AG09319 (cell line): ENCODE measurements around the gene OR4E2.

Source experiments
- DNase-seq: peaks from one replicate; pipeline ENCODE4 v3.0.0-alpha.2; 2010; ENCODE audit warnings: low read depth; ENCODE audit errors: extremely low read depth
- TF ChIP-seq, protein P1 (sequence below): IDR thresholded peaks from 2 replicates; pipeline ENCODE4 v1.5.1; 2011; ENCODE audit warnings: low read depth, mild to moderate bottlenecking, inconsistent platforms, low read length, moderate library complexity

OR4E2 gene

GRCh38 chr14:21712036-21712435 lies 58.4 kb downstream of the OR4E2 start:
- TF ChIP-seq, protein P1, sequence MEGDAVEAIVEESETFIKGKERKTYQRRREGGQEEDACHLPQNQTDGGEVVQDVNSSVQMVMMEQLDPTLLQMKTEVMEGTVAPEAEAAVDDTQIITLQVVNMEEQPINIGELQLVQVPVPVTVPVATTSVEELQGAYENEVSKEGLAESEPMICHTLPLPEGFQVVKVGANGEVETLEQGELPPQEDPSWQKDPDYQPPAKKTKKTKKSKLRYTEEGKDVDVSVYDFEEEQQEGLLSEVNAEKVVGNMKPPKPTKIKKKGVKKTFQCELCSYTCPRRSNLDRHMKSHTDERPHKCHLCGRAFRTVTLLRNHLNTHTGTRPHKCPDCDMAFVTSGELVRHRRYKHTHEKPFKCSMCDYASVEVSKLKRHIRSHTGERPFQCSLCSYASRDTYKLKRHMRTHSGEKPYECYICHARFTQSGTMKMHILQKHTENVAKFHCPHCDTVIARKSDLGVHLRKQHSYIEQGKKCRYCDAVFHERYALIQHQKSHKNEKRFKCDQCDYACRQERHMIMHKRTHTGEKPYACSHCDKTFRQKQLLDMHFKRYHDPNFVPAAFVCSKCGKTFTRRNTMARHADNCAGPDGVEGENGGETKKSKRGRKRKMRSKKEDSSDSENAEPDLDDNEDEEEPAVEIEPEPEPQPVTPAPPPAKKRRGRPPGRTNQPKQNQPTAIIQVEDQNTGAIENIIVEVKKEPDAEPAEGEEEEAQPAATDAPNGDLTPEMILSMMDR: no peak
- DNase-seq: no peak

DNA sequence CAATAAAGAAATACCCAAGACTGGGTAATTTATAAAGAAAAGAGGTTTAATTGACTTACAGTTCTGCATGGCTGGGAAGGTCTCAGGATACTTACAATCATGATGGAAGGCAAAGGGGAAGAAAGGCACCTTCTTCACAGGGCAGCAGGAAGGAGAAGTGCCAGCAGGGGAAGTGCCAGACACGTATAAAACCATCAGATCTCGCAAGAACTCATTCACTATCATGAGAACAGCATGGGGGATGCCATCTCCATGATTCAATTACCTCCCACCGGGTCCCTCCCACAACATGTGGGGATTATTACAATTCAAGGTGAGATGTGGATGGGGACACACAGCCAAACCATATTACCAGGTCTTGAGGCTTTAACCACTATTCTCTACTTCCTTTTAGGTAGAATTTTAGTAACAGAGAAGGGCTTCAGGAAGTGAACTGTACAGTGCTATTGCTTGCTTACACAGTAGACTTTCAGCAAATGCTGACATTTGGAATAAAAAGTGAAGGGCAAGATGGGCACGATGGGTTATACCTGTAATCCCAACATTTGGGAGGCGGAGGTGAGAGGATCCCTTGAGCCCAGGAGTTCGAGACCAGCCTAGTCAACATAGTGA lies 60.8 kb downstream of the OR4E2 start:
- TF ChIP-seq, protein P1: no peak
- no peak for DNase-seq
